Measurements from ENCODE around the gene LRRC28. TPM values are rescaled to one million over a fixed set of nuclear protein-coding genes. Genes with fewer than 3 reads are reported as not detected.
A peak's percentile ranks its signal among the peaks of the same experiment; 100 is the strongest.

Gene LRRC28
- total and polyA plus RNA-seq, 2 donors (not counting 1 experiment from before 2014, with no cell fraction given), result 20.1 to 23.8 TPM

DNA sequence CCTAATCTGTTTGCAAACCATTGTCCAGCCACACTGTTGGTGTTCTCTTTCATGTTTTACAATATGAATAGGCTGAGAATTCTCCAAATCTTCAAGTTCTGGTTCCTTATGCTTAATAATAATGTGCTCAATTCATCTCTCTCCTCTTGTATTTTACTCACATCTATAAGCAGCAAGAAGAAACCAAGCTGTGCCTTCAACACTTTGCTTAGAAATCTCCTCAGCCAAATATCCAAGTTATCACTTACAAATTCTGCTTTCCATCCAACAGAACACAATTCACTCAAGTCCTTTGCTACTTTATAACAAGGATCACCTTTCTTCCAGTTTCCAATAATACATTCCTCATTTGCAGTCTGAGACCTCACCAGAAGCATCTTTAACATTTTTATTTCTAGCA, 117.5 kb downstream of the LRRC28 start:
- Histone ChIP-seq H4K20me1 (ENCODE audit: control insufficient read depth, extremely low read depth, insufficient read depth, low read length) (no peaks in the 10 kb centered on the region), H3K9me3 (ENCODE audit: control insufficient read depth, insufficient read depth, low read depth, low read length) (no peaks in the 10 kb centered on the region), H3K4me1 (ENCODE audit: control insufficient read depth, extremely low read depth, insufficient read depth, low read length) (no peaks in the 10 kb centered on the region), H3K4me3 (replicated peaks in 1 of 4; ENCODE audit: control extremely low read depth in 1 of 4, insufficient read depth in 1 of 4, low read depth in 3 of 4, low read length in 4 of 4) (no peak overlapping the region), H3K27me3 (ENCODE audit: control insufficient read depth, insufficient read depth, low read length) (no peaks in the 10 kb centered on the region), H3K27ac (ENCODE audit: insufficient read depth, low read length) (no peak overlapping the region), H3K9ac (ENCODE audit: insufficient read depth, low read length) (no peak overlapping the region), H3K4me2 (ENCODE audit: extremely low read depth, insufficient read depth, low read length) (no peak overlapping the region), H3K36me3 (ENCODE audit: control insufficient read depth, insufficient read depth, low read length) (no peaks in the 10 kb centered on the region), H2AFZ (ENCODE audit: low read length) (no peak overlapping the region), H3K79me2 (ENCODE audit: control insufficient read depth, insufficient read depth, low read length) (no peaks in the 10 kb centered on the region)
- DNase-seq (ENCODE audit: low read depth in 2 of 2), result no peak
- TF ChIP-seq, protein P1, sequence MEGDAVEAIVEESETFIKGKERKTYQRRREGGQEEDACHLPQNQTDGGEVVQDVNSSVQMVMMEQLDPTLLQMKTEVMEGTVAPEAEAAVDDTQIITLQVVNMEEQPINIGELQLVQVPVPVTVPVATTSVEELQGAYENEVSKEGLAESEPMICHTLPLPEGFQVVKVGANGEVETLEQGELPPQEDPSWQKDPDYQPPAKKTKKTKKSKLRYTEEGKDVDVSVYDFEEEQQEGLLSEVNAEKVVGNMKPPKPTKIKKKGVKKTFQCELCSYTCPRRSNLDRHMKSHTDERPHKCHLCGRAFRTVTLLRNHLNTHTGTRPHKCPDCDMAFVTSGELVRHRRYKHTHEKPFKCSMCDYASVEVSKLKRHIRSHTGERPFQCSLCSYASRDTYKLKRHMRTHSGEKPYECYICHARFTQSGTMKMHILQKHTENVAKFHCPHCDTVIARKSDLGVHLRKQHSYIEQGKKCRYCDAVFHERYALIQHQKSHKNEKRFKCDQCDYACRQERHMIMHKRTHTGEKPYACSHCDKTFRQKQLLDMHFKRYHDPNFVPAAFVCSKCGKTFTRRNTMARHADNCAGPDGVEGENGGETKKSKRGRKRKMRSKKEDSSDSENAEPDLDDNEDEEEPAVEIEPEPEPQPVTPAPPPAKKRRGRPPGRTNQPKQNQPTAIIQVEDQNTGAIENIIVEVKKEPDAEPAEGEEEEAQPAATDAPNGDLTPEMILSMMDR (conservative IDR thresholded peaks at IDR 0.05 in 1 of 2, IDR thresholded peaks at IDR 0.05 in 1 of 2; ENCODE audit: low read depth in 1 of 2, low read length in 2 of 2), result no peak
- no peak for TF ChIP-seq EZH2 (IDR thresholded peaks at IDR 0.05; ENCODE audit: low read length, missing control alignments)

DNA sequence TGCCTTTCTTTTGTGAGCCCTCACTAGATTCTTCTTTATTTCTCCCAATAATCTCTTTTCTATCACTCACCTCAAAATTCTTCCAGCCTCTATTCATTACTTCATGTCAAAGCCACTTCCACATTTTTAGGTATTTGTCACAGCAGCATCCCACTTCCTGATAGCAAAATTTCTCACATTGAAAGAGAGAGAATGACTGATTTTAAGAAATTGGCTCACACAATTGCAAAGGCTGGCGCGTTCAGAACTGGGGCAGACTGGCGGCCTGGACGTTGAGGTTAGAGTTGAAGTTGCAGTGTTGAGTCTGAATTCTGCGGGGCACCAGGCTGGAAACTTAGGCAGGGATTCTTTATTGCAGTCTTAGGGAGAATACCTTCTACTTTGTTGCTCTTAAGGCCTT, 117.9 kb downstream of the LRRC28 start:
- no peaks in the 10 kb centered on the region for H3K9me3 ChIP-seq (ENCODE audit: control insufficient read depth, insufficient read depth, low read depth, low read length)

DNA sequence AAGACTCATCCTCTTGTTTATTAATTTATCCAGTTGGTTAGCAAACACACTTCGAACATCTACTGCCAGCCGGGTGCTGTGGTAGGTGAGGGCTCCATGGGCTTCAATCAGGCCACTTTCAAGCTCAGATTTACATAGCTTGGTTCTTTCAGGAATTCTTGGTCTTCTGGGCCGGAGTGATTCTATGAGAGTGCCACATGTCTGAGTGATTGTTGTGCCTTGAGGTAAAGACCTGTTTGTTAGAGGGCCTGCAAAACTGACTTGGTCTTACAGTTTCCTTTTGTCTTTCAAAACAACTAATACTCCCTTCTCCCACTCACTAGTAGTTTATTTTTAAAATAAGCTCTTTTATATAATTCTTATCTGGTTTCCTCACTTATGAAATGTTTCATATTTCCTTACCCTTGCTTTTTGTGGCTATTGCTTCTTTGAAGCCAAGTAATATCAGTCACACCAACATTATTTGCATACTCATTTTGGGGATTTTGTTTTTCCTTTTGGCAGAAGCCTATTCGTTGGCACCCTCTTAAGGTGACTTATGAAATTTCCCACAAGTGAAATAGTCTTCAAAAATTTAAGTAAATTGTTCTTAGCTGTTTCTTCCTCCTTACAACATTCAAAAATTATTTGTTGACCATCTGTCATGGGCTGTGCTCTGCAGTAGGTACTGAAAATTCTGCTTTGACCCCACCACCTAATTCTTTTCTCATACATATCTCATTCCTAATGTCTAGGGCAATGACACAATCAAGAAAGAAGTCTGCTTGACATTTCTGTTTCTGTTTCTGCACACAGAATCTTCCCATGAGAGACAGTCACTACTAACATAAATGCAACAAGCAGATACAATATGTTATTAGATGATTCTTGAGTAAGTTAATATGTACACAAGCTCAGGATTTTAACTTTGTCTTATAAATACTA, 120.2 kb downstream of the LRRC28 start:
- no peak overlapping the region for H3K9ac ChIP-seq (ENCODE audit: insufficient read depth, low read length)
- H3K27me3 ChIP-seq (ENCODE audit: control insufficient read depth, insufficient read depth, low read length), result no peaks in the 10 kb centered on the region

More for the DNA sequence above, 117.9 kb downstream of the LRRC28 start:
- H2AFZ ChIP-seq (ENCODE audit: low read length), result no peak overlapping the region
- no peaks in the 10 kb centered on the region for H3K27me3 ChIP-seq (ENCODE audit: control insufficient read depth, insufficient read depth, low read length)
- no peak for DNase-seq (ENCODE audit: low read depth in 2 of 2)
- H4K20me1 ChIP-seq (ENCODE audit: control insufficient read depth, extremely low read depth, insufficient read depth, low read length), result no peaks in the 10 kb centered on the region
- H3K27ac ChIP-seq (ENCODE audit: insufficient read depth, low read length), result no peak overlapping the region
- no peak overlapping the region for H3K4me2 ChIP-seq (ENCODE audit: extremely low read depth, insufficient read depth, low read length)
- TF ChIP-seq, protein P1 (conservative IDR thresholded peaks at IDR 0.05 in 1 of 2, IDR thresholded peaks at IDR 0.05 in 1 of 2; ENCODE audit: low read depth in 1 of 2, low read length in 2 of 2), result no peak
- no peak for TF ChIP-seq EZH2 (IDR thresholded peaks at IDR 0.05; ENCODE audit: low read length, missing control alignments)
- H3K9ac ChIP-seq (ENCODE audit: insufficient read depth, low read length), result no peak overlapping the region
- no peaks in the 10 kb centered on the region for H3K4me1 ChIP-seq (ENCODE audit: control insufficient read depth, extremely low read depth, insufficient read depth, low read length)
- no peaks in the 10 kb centered on the region for H3K36me3 ChIP-seq (ENCODE audit: control insufficient read depth, insufficient read depth, low read length)
- H3K79me2 ChIP-seq (ENCODE audit: control insufficient read depth, insufficient read depth, low read length), result no peaks in the 10 kb centered on the region
- H3K4me3 ChIP-seq (replicated peaks in 1 of 4; ENCODE audit: control extremely low read depth in 1 of 4, insufficient read depth in 1 of 4, low read depth in 3 of 4, low read length in 4 of 4), result no peak overlapping the region

More for the DNA sequence above, 120.2 kb downstream of the LRRC28 start:
- no peaks in the 10 kb centered on the region for H4K20me1 ChIP-seq (ENCODE audit: control insufficient read depth, extremely low read depth, insufficient read depth, low read length)
- H3K4me1 ChIP-seq (ENCODE audit: control insufficient read depth, extremely low read depth, insufficient read depth, low read length), result no peaks in the 10 kb centered on the region
- peak; percentile 30 to 36 for DNase-seq (ENCODE audit: low read depth in 2 of 2)
- no peak overlapping the region for H3K4me3 ChIP-seq (replicated peaks in 1 of 4; ENCODE audit: control extremely low read depth in 1 of 4, insufficient read depth in 1 of 4, low read depth in 3 of 4, low read length in 4 of 4)
- no peak overlapping the region for H3K27ac ChIP-seq (ENCODE audit: insufficient read depth, low read length)
- no peaks in the 10 kb centered on the region for H3K79me2 ChIP-seq (ENCODE audit: control insufficient read depth, insufficient read depth, low read length)
- TF ChIP-seq EZH2 (IDR thresholded peaks at IDR 0.05; ENCODE audit: low read length, missing control alignments), result no peak
- TF ChIP-seq, protein P1 (conservative IDR thresholded peaks at IDR 0.05 in 1 of 2, IDR thresholded peaks at IDR 0.05 in 1 of 2; ENCODE audit: low read depth in 1 of 2, low read length in 2 of 2), result no peak
- no peaks in the 10 kb centered on the region for H3K36me3 ChIP-seq (ENCODE audit: control insufficient read depth, insufficient read depth, low read length)
- H3K9me3 ChIP-seq (ENCODE audit: control insufficient read depth, insufficient read depth, low read depth, low read length), result no peaks in the 10 kb centered on the region
- H2AFZ ChIP-seq (ENCODE audit: low read length), result no peak overlapping the region
- H3K4me2 ChIP-seq (ENCODE audit: extremely low read depth, insufficient read depth, low read length), result no peak overlapping the region
